Stimulated activated CD8-positive, alpha-beta memory T cell treated with anti-CD3 and anti-CD28 coated beads, Interleukin-7, amount 100 ng/mL, for 48 hours (primary cell): ENCODE results near the gene FLT1.
A peak's percentile ranks its signal among the peaks of the same experiment; 100 is the strongest.

Source experiments
- DNase-seq, 2 donors: peaks; one replicate each; pipeline ENCODE4 v3.0.0-alpha.2; 2020; ENCODE audit warnings: low read depth in 1 of 2; ENCODE audit errors: extremely low read depth in 1 of 2

Gene FLT1

DNA sequence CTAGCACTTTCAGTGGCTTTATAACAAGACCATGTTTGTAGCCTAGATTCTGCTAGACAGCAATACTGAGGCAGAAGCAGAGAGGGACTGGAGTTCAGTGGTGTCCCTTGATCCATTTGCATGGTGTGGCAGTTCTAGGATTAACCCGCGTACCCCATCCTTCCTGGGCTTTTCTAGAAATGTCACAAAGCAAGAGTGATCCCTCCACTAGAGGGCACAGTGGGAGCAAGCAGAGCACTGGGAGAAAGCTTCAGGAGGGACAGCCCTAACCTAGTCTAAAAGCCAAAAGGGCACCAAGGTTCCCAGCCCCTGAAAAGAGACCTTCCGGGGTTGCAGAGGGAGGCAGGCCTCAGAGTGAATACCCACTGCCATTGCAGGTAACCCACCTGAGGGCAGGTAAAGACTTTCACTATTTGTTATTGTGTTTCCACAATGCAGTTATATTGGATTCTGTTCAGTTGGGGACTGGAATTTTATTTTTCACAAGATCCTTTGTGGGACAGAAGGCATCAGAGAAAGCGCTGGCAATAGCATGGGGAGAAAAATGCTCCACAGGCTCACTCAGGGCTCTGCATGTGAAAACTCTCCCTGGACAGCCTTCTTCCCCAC is 170.6 kb downstream of the FLT1 start:
- DNase-seq, result peak; percentile 9 to 33

DNA sequence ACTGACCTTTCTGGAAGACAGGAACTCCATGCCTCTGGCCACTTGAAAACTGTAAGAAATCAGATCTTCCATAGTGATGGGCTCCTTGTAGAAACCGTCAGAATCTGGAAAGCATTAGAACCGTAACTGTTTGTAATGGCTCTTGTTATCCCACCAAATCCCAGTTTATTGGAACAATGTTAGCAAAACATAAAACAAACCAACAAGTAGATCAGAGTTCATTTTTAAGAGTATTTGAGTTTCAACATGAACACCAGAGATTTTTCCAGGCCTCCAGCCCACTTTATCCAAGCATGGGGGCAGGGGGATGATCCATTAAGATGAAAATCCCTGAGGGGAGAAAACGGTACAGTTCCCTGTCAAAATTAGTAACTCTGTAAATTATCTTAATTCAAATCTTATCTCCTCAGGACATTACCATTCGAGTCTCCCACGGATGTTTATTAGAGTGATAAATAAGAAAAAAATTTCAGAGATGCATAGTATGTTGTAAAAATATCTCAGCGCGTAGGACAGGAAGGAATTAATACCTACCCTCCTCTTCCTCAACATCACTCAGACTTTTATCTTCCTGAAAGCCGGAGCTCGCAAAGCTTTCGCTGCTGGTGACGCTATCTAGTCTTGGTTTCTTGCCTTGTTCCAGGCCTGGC is 172.5 kb downstream of the FLT1 start:
- DNase-seq, result no peak

DNA sequence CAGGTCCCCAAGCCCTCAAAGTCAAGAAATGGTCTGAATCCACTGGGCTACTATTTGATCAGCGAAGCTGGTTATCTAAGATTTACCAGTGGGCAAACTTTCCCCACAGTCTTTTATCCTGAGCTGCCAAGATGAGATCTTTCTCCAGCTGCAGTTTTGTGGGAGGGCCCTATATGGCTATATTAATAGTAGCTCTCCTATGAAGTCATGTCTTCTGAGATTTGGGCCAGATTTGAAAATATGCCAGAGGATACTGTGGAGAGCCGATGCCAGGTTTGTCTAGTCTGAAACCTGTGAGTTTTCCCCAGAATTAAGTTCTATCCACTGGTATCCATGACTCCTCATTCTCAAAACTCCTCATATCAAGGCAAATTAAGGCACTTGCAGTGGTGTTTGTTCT is 173.2 kb downstream of the FLT1 start:
- no peak for DNase-seq

DNA sequence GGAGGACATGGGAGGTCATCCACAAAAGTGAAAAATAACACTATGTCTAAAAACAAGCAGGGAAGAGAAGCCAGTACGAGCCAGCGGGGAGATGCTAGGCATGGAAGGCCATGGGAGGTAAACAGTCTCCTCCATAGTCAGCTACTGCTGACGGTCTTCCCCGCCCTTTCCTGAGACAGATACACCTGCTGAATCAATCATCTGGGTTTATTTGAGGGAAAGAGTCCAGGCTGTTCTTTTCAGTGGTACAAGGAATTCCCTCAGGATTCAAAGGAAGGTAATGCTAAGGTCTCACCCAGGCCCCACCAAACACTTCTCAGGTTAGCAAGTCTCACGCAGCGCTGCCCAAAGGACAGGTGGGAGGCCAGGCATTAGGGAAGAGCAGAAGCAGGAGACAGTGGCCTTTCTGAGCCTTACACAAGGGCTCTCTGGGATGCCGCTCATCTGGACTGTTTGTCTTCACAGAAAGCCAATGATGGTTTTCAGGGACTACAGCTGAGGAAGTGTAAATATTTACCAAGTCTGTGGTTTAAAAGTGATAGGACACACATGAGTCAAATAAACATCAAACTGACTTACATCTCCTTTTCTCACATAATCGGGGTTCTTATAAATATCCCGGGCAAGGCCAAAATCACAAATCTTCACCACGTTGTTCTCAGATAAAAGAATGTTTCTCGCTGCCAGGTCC is 173.9 kb downstream of the FLT1 start:
- no peak for DNase-seq

DNA sequence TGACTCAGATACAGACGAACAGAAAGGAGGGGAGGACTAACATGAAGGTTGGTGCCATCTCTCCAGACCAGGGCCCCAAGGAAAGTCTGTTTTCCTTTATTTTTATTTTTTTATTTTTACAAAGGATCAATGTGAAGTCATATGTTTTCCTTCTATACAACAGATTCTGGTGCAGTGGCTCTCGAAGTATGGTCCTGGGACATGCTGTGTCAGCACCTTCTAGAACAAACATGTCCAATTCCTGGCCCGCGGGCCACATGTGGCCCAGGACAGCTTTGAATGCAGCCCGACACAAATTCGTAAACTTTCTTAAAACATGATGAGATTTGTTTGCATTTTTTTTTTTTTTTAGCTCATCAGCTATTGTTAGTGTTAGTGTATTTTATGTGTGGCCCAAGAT is 174.7 kb downstream of the FLT1 start:
- no peak for DNase-seq

DNA sequence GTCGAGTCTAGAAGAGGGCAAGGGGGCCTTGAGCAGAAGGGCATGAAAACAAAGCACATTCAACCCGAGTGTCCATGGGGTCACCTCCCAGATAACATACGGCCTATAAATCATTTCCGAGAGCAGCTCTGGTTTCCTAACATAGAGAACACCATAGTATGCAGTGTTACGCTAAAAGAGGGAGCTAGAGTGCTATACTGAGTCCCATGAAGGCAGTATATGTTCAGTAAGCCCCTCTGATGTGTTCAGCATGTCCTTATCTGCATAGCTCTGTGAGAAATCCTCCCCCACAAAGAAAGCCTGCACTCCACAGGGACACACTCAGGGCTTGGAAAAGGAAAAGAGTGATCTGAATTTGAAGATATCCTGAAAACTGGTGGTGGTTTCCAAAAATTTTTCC is 175.4 kb downstream of the FLT1 start:
- DNase-seq, result no peak

DNA sequence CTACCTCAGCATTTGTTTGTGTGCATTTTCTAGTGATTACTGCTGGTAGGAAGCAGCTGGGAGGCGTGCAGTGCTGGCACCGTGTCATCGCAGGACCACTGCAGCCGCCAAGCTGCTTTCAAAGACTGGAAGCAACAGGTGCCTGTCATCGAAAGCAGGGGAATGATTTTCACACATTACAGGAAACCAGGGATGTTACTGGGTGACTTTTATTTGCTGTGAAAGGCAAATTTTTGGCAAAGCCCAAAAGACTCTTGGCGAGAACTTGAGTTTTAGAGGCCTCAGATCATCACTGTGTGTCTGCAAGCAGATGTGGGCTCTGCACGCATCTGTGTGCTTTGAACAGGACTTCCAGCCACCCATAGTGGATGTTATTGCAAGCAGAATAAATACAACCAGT is 176.4 kb downstream of the FLT1 start:
- no peak for DNase-seq

DNA sequence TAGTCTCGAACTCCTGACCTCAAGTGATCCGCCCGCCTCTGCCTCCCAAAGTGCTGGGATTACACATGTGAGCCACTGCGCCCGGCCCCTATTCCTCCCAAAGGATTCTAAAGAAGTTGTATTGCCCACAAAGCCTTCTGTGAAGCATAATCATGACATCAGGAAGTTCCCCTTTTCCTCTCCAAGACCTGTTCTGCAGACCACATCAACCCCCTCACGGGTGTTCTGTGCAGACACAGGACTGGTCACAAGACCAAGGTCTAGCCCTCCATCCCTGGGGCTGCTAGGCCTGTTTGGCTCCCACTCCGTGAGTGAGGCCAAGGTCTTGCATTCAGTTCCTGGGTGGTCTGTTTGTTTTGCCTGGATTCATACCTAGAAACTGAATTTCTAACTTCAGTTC is 178.1 kb downstream of the FLT1 start:
- no peak for DNase-seq

DNA sequence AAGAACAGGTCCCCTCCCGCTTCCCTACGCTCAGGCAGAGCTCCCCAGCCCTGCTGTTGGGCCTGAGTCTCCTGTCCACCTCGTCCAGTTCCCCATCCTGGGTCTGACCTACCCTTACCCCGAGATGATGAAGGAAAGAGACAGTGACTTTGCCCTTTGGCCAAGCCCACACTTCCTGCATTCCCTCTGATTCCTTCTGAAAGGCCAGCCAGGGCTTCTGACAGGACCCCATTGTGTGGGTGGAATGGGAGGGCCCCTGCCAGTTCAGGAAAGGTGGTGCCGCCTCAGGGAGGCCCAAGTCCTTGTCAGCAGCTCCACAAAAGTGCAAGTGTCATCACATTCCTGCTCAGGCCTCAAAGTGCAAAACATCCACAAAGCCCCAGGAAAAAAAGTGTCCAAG is 178.8 kb downstream of the FLT1 start:
- DNase-seq, result no peak

DNA sequence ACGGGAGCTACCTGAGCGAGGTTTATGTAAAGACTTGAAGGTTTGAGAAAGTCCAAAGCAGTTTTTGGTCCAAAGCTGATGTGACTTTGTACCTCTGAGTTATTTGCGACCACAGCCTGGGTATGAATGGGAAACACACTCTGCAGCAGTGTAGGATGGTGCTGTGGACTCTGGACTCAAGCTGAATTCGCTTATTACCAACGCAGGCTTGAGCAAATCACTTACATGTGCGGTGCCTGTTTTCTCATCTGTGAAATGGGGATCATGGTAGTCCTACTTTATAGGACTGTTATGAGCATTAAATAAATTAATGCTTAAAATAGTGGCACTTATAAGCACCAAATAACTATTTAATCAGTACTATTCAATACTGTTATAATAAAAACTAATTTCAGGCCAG is 180.0 kb downstream of the FLT1 start:
- no peak for DNase-seq

DNA sequence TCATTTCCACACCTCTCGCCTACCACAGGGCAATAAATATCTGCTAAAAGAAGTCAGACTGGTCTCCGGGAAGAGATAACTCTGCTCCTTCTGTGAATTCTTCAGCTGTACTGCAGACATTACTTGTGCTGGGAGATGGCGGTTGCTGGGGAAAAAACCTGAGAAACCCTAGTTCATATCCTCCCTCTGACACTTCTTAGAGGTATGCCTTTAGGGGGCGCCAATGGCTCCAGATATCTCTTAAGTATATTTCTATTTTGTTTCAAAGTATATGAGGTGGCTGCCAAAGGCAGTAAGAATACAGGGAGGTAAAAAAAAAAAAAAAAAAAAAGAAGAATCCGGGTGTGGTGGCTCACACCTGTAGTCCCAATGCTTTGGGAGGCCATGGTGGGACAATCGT is 181.3 kb downstream of the FLT1 start:
- DNase-seq, result no peak

DNA sequence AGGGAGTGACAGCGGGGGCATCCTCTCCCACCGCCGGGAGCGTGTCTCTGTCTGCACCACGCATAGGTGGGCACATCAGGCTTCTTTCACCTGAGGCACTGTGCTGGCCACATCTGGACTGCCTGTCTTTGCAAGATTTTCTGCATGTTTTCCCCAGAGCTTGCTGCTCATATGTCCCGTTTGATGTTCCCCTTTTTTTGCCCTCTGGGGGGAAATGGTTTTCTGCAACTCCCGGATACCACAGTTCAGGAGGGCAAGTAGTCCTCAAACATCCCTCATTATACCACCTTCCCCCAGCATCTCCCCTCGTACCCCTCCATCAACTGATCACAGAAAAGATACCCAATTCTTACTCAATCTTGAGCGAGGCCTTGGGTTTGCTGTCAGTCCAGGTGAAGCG is 188.6 kb downstream of the FLT1 start:
- DNase-seq, result no peak

DNA sequence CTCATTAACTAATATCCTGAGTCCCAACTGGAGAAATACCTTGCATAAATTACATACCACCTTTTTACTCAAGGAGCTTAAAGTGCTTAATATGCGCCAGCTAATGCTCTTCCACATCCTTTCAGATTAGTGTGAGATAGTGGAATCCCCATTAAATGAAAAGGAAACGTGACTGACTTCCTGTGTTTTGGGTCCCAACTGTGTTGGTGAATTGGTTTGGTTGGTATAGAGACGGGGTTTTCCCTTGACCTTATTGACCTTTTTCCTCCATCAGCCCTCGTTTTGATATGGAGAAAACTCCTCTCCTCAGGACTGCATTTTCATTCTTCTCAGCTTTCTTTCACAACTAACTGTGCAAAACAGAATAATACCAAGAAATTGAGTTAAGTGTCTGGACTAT is 193.1 kb downstream of the FLT1 start:
- no peak for DNase-seq

DNA sequence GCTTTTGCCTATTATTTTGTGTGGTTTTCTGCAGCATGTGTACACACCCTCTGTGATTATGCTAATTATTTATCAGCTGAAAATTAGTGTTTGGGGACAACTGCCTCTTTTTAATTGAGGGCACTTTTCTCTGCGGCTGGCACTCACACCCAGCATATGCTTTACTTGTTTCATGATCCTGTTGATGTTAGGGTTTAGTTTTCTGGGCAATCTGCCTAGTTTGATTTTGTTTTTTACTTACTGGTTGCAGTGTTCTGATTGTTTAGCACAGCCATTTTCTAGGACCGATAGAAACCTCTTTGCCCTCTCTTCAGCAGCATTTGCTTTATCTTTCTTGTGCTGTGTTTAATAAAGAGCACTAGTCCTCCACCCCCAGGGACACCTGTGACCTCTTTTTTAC is 195.0 kb downstream of the FLT1 start:
- no peak for DNase-seq

DNA sequence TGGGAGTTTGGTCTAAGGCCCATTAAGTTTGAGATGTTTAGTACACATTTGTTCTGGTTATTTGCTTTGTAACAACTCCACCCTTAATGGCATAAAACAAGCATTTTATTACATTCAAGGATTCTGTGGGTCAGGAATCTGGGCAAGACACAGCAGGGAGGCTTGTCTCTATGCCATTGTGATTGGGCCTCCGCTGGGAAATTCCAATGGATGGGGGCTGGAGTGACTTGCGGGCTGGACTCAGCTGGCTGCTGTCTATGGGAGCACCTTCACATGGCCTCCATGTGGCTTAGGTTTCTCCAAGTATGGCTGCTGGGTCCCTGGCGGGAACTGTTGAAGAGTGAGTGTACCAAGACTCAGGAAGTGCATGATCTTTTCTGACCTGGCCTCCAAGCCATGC is 197.6 kb downstream of the FLT1 start:
- DNase-seq, result no peak

DNA sequence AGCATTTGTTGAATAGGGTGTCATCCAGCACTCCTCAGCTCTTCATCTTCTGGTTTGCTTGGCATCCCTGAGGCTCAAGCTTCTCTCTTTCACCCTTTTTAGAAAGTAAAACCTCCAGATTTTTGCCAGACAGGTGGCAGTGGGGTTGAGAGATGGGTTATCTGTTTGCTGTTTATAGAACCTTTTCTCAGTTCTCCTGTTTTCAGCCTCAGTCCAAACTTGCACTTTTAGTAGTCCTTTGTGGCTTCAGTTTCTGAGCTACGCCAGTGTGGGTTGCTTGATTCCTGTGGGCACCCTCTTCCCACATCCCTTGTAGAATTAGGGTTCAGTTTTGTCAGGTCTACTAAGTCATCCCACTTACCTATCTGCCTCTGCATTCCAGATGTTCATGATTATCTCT is 208.7 kb downstream of the FLT1 start:
- DNase-seq, result no peak

DNA sequence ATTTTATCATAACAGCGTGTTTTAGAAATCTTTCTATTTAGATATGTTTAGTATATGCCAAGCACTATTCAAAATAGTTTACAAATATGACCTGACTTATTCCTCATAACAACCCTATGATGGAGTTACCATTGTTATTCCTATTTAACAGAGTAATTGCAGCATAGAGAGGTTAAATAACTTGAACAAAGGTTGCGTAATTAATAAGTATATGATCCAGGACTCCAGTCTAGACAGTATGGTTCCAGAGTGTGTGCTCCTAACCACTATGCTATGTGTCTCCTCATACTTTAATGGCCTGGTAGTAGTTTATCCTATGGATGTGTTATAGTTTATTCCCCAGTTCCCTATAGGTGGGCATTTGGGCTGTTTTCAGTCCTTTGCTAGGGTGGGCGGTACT is 211.3 kb downstream of the FLT1 start:
- no peak for DNase-seq

DNA sequence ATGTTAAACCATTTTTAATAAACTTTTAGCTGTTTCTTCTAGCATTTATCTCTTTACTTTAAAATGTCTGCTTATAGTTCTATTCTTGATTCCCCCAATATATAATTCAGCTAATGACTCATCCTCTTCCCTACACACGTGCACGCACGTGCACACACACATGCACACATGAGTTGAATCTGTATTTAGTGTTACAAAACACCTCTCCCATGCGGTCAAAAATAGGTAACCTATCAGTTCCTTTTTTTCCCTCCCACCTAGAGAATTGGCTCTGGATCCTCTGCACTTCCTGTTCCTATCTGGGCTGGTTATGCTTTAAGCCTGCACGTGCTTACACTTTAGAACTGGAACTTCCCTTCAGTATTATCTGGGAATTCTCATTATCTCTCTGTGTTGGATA is 212.5 kb downstream of the FLT1 start:
- no peak for DNase-seq

DNA sequence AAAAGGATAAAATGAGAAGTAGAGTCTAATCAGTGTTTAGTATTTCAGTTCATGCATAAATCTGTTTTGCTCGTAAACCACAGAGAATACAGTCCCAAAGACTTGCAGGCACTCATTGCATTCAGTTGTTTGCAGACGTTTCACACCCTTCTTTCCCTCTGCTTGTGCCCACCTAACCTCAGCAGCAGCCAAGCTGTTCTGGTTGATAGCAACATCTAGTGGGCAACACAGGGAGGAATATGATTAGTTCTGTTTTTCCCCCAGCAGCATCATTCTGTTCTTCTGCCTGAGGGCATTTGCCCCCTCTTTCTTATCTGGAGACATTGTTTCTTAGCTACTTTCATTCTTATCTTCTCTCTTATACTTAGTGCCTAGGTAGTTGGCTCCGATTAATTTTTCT is 221.0 kb downstream of the FLT1 start:
- no peak for DNase-seq

DNA sequence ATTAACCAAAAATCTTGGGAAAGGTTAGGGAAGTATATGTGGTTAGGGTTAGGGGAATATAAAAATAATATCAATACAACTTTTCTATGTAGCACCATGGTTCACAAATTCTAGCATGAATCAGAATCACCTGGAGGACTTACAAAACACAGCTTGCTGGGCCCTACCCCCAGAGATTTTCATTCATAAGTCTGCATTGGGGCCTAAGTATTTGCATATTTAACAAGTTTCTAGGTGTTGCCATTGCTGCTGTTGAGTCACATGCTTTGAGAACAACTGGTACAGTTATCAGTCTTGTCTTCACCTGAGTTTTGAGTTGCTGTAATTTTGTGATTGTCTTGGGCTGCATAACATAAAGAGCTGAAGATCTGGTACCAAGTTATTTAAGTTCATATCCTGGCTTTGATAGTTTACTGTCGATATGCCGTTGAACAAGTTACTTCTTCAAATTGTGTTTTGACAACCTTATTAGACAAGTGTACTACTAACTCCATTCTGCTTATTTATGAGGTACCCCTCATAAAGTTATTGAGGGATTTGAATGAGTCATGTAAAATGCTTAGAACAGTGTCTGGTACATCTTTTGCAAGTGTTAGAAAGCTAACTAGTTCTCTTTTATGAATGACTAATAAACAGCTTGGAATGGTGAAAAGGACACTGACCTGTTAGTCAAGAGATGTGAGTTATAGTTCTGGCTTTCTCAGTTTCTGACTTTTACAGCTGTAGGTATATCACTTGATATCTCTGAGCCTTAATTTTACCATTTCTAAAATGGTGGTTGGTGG is 223.7 kb downstream of the FLT1 start:
- no peak for DNase-seq

DNA sequence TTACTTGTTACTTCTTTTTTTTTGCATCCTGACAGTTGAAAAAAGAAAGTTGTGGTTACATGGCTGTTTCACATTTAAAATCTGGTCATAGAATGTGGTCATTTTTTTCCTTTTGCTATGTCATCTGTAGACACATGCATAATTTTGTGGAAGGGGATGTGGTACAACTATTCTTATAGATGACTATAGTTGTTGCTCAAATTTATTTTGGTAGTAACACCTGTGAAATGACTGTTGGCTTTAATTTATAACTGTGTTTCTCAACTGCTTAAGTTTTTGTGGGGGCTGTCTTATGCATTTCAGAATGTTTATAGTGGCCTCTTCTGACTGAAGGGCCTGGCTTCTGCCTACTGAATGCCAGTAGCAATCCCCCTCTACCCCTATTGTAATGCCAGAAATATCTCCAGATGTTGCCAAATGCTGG is 226.1 kb downstream of the FLT1 start:
- no peak for DNase-seq

DNA sequence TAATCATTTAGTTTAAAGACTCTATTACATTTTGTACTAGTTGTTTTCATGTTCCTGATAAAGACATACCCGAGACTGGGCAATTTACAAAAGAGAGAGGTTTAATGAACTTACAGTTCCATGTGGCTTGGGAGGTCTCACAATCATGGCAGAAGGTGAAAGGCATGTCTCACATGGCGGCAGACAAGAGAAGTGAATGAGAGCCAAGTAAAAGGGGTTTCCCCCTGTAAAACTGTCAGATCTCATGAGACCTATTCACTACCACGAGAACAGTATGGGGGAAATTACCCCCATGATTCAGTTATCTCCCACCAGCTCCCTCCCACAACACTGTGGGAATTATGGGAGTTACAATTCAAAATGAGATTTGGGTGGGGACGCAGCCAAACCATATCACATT is 227.4 kb downstream of the FLT1 start:
- DNase-seq, result no peak
